HAP-1 (cell line): ENCODE data around the gene HDDC2.
"Not testable (repeated sequence)": the region's sequence is repeated elsewhere in the genome, so short reads cannot be mapped to it uniquely, and the experiment has no call there.

ENCODE experiments used
- DNase-seq, 2 experiments: peaks; one replicate each; pipeline ENCODE4 v3.0.0-alpha.2; 2016 to 2020; ENCODE audit warnings: low spot score in 2 of 2
- H3K27me3 ChIP-seq: fragments of 250-450 bp; sonication (Bioruptor Pico); 2 replicates; pipeline ENCODE4 v1.5.1; 2020; ENCODE audit warnings: low read depth, mild to moderate bottlenecking, moderate library complexity
- H3K36me3 ChIP-seq: fragments of 250-450 bp; sonication (Bioruptor Pico); replicated peaks from 2 replicates; pipeline ENCODE4 v1.5.1; 2020; ENCODE audit warnings: mild to moderate bottlenecking
- H3K4me1 ChIP-seq: fragments of 250-450 bp; sonication (Bioruptor Pico); 2 replicates; pipeline ENCODE4 v1.5.1; 2020; ENCODE audit warnings: mild to moderate bottlenecking
- H3K4me3 ChIP-seq: fragments of 250-450 bp; sonication (Bioruptor Pico); 2 replicates; pipeline ENCODE4 v1.5.1; 2020; ENCODE audit warnings: mild to moderate bottlenecking, moderate library complexity
- H3K9me3 ChIP-seq: fragments of 250-450 bp; sonication (Bioruptor Pico); 2 replicates; pipeline ENCODE4 v1.5.1; 2020; ENCODE audit warnings: mild to moderate bottlenecking, moderate library complexity
- in situ Hi-C: fragments of 300-500 bp; cut with MboI; formaldehyde crosslinking; loops from 3 replicates; pipeline ENCODE4 v1.14.3; 2020; ENCODE audit warnings: low sequenced_read_pairs, inconsistent platforms, mixed read lengths

HDDC2 gene

DNA sequence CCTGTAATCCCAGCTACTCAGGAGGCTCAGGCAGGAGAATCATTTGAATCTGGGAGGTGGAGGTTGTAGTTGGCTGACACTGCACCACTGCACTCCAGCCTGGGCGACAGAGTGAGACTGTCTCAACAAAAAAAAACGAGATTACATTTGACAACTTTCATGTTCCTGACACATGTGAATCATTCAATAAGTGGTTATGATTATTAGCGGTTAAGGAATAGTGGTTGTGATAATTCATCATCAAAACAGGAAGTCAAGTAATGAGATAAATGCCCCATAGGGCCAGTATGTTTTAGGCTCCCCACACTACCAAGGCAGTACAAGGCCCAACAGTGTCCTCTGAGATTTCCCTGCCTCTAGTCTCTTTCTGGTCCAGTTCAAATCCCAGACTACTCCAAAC is 2.5 kb downstream of the HDDC2 start:
- no peak for DNase-seq
- H3K27me3 ChIP-seq, result no peaks in the 10 kb centered on the region
- H3K4me3 ChIP-seq, result no peak overlapping the region
- in situ Hi-C loops, result no loop called here
- H3K4me1 ChIP-seq, result peaks cover 10% of the 10 kb centered on the region; the same call in 1 of the 2 replicates
- peaks cover 54% of the 10 kb centered on the region for H3K36me3 ChIP-seq
- no peaks in the 10 kb centered on the region for H3K9me3 ChIP-seq

DNA sequence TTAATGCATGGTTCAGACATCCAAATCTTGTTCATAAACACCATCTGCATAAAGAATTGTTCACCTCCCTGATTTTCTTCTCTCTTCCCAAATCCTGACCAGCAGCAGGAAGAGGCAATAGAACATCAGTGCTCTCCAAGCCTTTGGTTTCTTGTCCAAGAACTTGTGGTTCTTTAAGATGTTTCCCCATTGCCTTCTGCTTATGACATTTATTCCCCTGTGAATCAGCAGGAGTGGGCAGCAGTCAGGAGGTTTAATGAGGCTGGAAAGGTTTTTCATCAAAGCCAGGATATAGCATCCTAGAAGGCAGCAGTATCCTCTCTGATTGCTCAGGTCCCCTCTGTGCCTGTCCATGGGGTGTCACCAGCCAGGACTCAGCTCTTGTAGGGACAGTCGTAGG is 5.3 kb downstream of the HDDC2 start:
- Histone ChIP-seq H3K4me3 (no peak overlapping the region), H3K27me3 (no peaks in the 10 kb centered on the region), H3K4me1 (peaks cover 10% of the 10 kb centered on the region; the same call in 1 of the 2 replicates), H3K9me3 (no peaks in the 10 kb centered on the region), H3K36me3 (peaks cover 68% of the 10 kb centered on the region)
- in situ Hi-C loops, result no loop called here
- no peak for DNase-seq

- peaks cover 2% of the 10 kb centered on the region; the same call in 1 of the 2 replicates for H3K4me1 ChIP-seq
- DNase-seq, result no peak
- no peaks in the 10 kb centered on the region for H3K9me3 ChIP-seq
- no peaks in the 10 kb centered on the region for H3K27me3 ChIP-seq
- H3K36me3 ChIP-seq, result peaks cover 69% of the 10 kb centered on the region
- no peak overlapping the region for H3K4me3 ChIP-seq
- in situ Hi-C loops, result no loop called here
Observed at GRCh38 chr6:125294925-125295324, 6.8 kb downstream of the HDDC2 start.

GRCh38 chr6:125294036-125294435 is 7.7 kb downstream of the HDDC2 start:
- H3K4me3 ChIP-seq, result no peak overlapping the region
- peaks cover 60% of the 10 kb centered on the region for H3K36me3 ChIP-seq
- DNase-seq, result no peak

GRCh38 chr6:125293587-125293986 is 8.2 kb downstream of the HDDC2 start:
- no peak for DNase-seq
- H3K4me3 ChIP-seq, result no peak overlapping the region
- no peaks in the 10 kb centered on the region for H3K9me3 ChIP-seq
- peaks cover 56% of the 10 kb centered on the region for H3K36me3 ChIP-seq
- H3K27me3 ChIP-seq, result no peaks in the 10 kb centered on the region
- no peaks in the 10 kb centered on the region for H3K4me1 ChIP-seq
- in situ Hi-C loops, result no loop called here

More at GRCh38 chr6:125294036-125294435, 7.7 kb downstream of the HDDC2 start:
- Histone ChIP-seq H3K4me1 (no peaks in the 10 kb centered on the region), H3K27me3 (no peaks in the 10 kb centered on the region), H3K9me3 (no peaks in the 10 kb centered on the region)
- in situ Hi-C loops, result no loop called here

GRCh38 chr6:125287718-125288117 is 14.0 kb downstream of the HDDC2 start:
- H3K4me1 ChIP-seq, result no peaks in the 10 kb centered on the region
- H3K36me3 ChIP-seq, result peaks cover 42% of the 10 kb centered on the region
- no peak for DNase-seq
- H3K4me3 ChIP-seq, result no peak overlapping the region
- H3K27me3 ChIP-seq, result no peaks in the 10 kb centered on the region
- in situ Hi-C loops, result no loop called here
- no peaks in the 10 kb centered on the region for H3K9me3 ChIP-seq

GRCh38 chr6:125285936-125286335 is 15.8 kb downstream of the HDDC2 start:
- in situ Hi-C loops, result no loop called here
- no peak overlapping the region for H3K4me3 ChIP-seq
- no peaks in the 10 kb centered on the region for H3K4me1 ChIP-seq
- no peaks in the 10 kb centered on the region for H3K27me3 ChIP-seq
- no peaks in the 10 kb centered on the region for H3K9me3 ChIP-seq
- peaks cover 34% of the 10 kb centered on the region for H3K36me3 ChIP-seq
- no peak for DNase-seq

DNA sequence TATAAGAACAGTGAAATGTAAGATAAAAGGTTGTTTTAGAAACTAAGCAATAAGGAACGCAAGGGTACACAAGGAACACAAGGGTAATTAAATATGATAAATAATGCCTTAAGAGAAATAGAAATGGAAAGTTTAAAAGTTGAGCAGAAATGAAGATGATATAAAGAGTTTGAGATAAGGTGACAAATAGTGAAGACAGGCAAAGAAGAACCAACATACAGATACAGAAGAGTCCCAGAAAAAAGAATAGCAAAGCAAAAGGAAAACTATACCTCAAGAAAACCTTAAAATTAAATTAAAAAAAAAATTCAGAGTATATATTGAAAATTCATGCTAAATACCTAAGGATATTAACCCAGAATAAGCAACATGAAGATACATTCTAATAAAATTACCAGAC is 16.4 kb downstream of the HDDC2 start:
- Histone ChIP-seq H3K9me3 (no peaks in the 10 kb centered on the region), H3K4me3 (no peak overlapping the region), H3K27me3 (no peaks in the 10 kb centered on the region), H3K4me1 (no peaks in the 10 kb centered on the region), H3K36me3 (peaks cover 30% of the 10 kb centered on the region)
- in situ Hi-C loops, result no loop called here
- DNase-seq, result no peak

DNA sequence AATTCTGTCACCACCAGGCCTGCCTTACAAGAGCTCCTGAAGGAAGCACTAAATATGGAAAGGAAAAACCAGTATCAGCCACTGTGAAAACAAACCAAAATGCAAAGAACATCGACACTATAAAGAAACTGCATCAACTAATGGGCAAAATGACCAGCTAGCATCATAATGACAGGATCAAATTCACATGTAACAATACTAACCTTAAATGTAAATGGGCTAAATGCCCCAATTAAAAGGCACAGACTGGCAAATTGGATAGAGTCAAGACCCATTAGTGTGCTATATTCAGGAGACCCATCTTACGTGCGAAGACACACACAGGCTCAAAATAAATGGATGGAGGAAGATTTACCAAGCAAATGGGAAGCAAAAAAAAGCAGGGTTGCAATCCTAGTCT is 19.3 kb downstream of the HDDC2 start:
- H3K36me3 ChIP-seq, result peaks cover 28% of the 10 kb centered on the region
- H3K4me1 ChIP-seq, H3K27me3 ChIP-seq, in situ Hi-C loops, H3K9me3 ChIP-seq, DNase-seq, H3K4me3 ChIP-seq: not testable (repeated sequence)

DNA sequence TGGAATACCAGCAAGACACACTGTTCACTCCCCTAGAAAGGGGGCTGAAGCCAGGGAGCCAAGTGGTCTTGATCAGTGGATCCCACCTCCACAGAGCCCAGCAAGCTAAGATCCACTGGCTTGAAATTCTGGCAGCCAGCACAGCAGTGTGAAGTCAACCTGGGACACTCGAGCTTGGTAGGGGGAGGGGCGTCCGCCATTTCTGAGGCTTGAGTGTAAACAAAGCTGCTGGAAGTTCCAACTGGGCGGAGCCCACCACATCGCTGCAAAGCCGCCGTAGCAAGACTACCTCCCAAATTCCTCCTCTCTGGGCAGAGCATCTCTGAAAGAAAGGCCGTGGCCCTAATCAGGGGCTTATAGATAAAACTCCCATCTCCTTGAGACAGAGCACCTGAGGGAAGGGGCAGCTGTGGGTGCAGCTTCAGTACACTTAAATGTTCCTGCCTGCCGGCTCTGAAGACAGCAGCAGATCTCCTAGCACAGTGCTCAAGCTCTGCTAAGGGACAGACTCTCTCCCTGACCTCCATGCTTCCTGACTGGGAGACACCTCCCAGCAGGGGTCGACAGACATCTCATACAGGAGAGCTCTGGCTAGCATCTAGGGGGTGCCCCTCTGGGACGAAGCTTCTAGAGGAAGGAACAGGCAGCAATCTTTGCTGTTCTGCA is 21.3 kb downstream of the HDDC2 start:
- H3K27me3 ChIP-seq, H3K4me1 ChIP-seq, in situ Hi-C loops, DNase-seq, H3K4me3 ChIP-seq, H3K9me3 ChIP-seq: not testable (repeated sequence)
- peaks cover 26% of the 10 kb centered on the region for H3K36me3 ChIP-seq

DNA sequence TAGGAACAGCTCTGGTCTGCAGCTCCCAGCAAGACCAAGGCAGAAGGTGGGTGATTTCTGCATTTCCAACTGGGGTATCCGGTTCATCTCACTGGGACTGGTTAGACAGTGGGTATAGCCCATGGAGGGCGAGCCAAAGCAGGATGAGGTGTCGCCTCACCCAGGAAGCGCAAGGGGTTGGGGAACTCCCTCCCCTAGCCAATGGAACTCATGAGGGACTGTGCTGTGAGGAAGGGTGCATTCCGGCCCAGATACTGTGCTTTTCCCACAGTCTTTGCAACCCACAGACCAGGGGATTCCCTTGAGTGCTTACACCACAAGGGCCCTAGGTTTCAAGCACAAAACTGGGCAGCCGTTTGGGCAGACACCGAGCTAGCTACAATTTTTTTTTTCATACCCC is 21.8 kb downstream of the HDDC2 start:
- H3K4me1 ChIP-seq, result no peaks in the 10 kb centered on the region
- H3K36me3 ChIP-seq, result peaks cover 22% of the 10 kb centered on the region
- no peak overlapping the region for H3K4me3 ChIP-seq
- in situ Hi-C loops, result no loop called here
- no peaks in the 10 kb centered on the region for H3K27me3 ChIP-seq
- DNase-seq, result no peak
- H3K9me3 ChIP-seq, result no peaks in the 10 kb centered on the region

- Histone ChIP-seq H3K4me1 (no peaks in the 10 kb centered on the region), H3K4me3 (no peak overlapping the region), H3K36me3 (peaks cover 20% of the 10 kb centered on the region), H3K9me3 (no peaks in the 10 kb centered on the region), H3K27me3 (no peaks in the 10 kb centered on the region)
- in situ Hi-C loops, result no loop called here
- DNase-seq, result no peak
Observed at GRCh38 chr6:125277838-125278237, 23.9 kb downstream of the HDDC2 start.

- in situ Hi-C loops, result no loop called here
- no peaks in the 10 kb centered on the region for H3K4me1 ChIP-seq
- H3K9me3 ChIP-seq, result no peaks in the 10 kb centered on the region
- H3K36me3 ChIP-seq, result peaks cover 17% of the 10 kb centered on the region
- DNase-seq, result no peak
- no peaks in the 10 kb centered on the region for H3K27me3 ChIP-seq
- no peak overlapping the region for H3K4me3 ChIP-seq
Observed at GRCh38 chr6:125275779-125276178, 26.0 kb downstream of the HDDC2 start.

DNA sequence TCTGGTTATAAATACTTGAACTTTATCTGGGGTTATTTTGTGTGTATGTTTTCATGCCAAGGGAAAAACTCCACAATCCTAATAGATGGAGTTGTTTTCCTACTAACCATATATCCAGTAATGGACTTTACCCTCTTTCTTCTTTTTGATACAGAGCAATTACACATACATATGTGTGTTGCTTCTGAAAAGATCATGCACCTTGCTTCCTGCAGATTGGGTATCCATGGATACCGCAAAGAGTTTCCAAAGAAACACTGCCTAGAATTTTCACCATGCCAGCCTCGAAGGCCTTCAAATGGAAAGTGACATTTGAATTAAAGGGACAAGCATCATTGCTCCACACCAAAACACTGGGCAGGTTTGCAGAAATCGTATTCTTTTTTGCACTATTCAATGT is 26.8 kb downstream of the HDDC2 start:
- DNase-seq, result no peak
- in situ Hi-C loops, result no loop called here
- H3K4me3 ChIP-seq, result no peak overlapping the region
- H3K4me1 ChIP-seq, result no peaks in the 10 kb centered on the region
- H3K27me3 ChIP-seq, result no peaks in the 10 kb centered on the region
- peaks cover 17% of the 10 kb centered on the region for H3K36me3 ChIP-seq
- H3K9me3 ChIP-seq, result no peaks in the 10 kb centered on the region

GRCh38 chr6:125273965-125274364 is 27.8 kb downstream of the HDDC2 start:
- Histone ChIP-seq H3K4me3 (no peak overlapping the region), H3K9me3 (no peaks in the 10 kb centered on the region), H3K36me3 (peaks cover 17% of the 10 kb centered on the region), H3K4me1 (no peaks in the 10 kb centered on the region), H3K27me3 (no peaks in the 10 kb centered on the region)
- in situ Hi-C loops, result no loop called here
- DNase-seq, result no peak
